Measurements from ENCODE around the gene LMF1.

- TF ChIP-seq YY1 (IDR thresholded peaks at IDR 0.05; ENCODE audit: insufficient read depth, insufficient read length) (no peak), ZNF274 (IDR thresholded peaks at IDR 0.05; ENCODE audit: low read depth, low read length) (no peak)
Observed at GRCh38 chr16:914440-914839, 56.3 kb downstream of the LMF1 start.
